ENCODE measurements around the gene PCNT.

PCNT gene

GRCh38 chr21:46423546-46424038 lies 99.6 kb downstream of the PCNT start:
- Histone ChIP-seq H3K36me3 (ENCODE audit: control insufficient read depth in 2 of 2, insufficient read depth in 2 of 2, low read length in 2 of 2) (peaks cover 20 to 26% of the 10 kb centered on the region in 2 donors), H3K27ac (ENCODE audit: low read depth in 2 of 2, low read length in 2 of 2) (no peak overlapping the region), H3K4me1 (ENCODE audit: control insufficient read depth in 2 of 2, insufficient read depth in 2 of 2, low read length in 2 of 2) (peaks cover 0 to 2% of the 10 kb centered on the region in 2 donors)

GRCh38 chr21:46424039-46424591 lies 100.2 kb downstream of the PCNT start:
- Histone ChIP-seq H3K9ac (ENCODE audit: low read depth in 1 of 2, low read length in 2 of 2) (no peak overlapping the region), H3K9me3 (ENCODE audit: control insufficient read depth in 2 of 2, low read length in 2 of 2) (no peaks in the 10 kb centered on the region), H3K4me3 (ENCODE audit: low read length in 2 of 2) (no peak overlapping the region), H3K36me3 (ENCODE audit: control insufficient read depth in 2 of 2, insufficient read depth in 2 of 2, low read length in 2 of 2) (peaks cover 21 to 26% of the 10 kb centered on the region in 2 donors), H3K27ac (ENCODE audit: low read depth in 2 of 2, low read length in 2 of 2) (no peak overlapping the region), H3K27me3 (ENCODE audit: control insufficient read depth in 2 of 2, insufficient read depth in 2 of 2, low read length in 2 of 2) (no peaks in the 10 kb centered on the region), H3K4me1 (ENCODE audit: control insufficient read depth in 2 of 2, insufficient read depth in 2 of 2, low read length in 2 of 2) (peaks cover 0 to 2% of the 10 kb centered on the region in 2 donors)

More at GRCh38 chr21:46423546-46424038, 99.6 kb downstream of the PCNT start:
- Histone ChIP-seq H3K27me3 (ENCODE audit: control insufficient read depth in 2 of 2, insufficient read depth in 2 of 2, low read length in 2 of 2) (no peaks in the 10 kb centered on the region), H3K9me3 (ENCODE audit: control insufficient read depth in 2 of 2, low read length in 2 of 2) (no peaks in the 10 kb centered on the region), H3K9ac (ENCODE audit: low read depth in 1 of 2, low read length in 2 of 2) (no peak overlapping the region), H3K4me3 (ENCODE audit: low read length in 2 of 2) (no peak overlapping the region)

- H3K9me3 ChIP-seq (ENCODE audit: control insufficient read depth in 2 of 2, low read length in 2 of 2): no peaks in the 10 kb centered on the region
- H3K36me3 ChIP-seq (ENCODE audit: control insufficient read depth in 2 of 2, insufficient read depth in 2 of 2, low read length in 2 of 2): peaks cover 22 to 23% of the 10 kb centered on the region in 2 donors
- peak overlapping the region in 1 of 2 donors; percentile 1 for H3K27ac ChIP-seq (ENCODE audit: low read depth in 2 of 2, low read length in 2 of 2)
- H3K27me3 ChIP-seq (ENCODE audit: control insufficient read depth in 2 of 2, insufficient read depth in 2 of 2, low read length in 2 of 2): no peaks in the 10 kb centered on the region
- H3K4me1 ChIP-seq (ENCODE audit: control insufficient read depth in 2 of 2, insufficient read depth in 2 of 2, low read length in 2 of 2): peaks cover 0 to 2% of the 10 kb centered on the region in 2 donors
- H3K4me3 ChIP-seq (ENCODE audit: low read length in 2 of 2): no peak overlapping the region
- H3K9ac ChIP-seq (ENCODE audit: low read depth in 1 of 2, low read length in 2 of 2): no peak overlapping the region
Measured at GRCh38 chr21:46424621-46425020, 100.7 kb downstream of the PCNT start.

GRCh38 chr21:46425041-46425440 lies 101.1 kb downstream of the PCNT start:
- Histone ChIP-seq H3K27me3 (ENCODE audit: control insufficient read depth in 2 of 2, insufficient read depth in 2 of 2, low read length in 2 of 2) (no peaks in the 10 kb centered on the region), H3K4me3 (ENCODE audit: low read length in 2 of 2) (no peak overlapping the region), H3K4me1 (ENCODE audit: control insufficient read depth in 2 of 2, insufficient read depth in 2 of 2, low read length in 2 of 2) (peaks cover 0 to 2% of the 10 kb centered on the region in 2 donors), H3K27ac (ENCODE audit: low read depth in 2 of 2, low read length in 2 of 2) (peak overlapping the region in 1 of 2 donors; percentile 1), H3K9ac (ENCODE audit: low read depth in 1 of 2, low read length in 2 of 2) (no peak overlapping the region), H3K9me3 (ENCODE audit: control insufficient read depth in 2 of 2, low read length in 2 of 2) (no peaks in the 10 kb centered on the region), H3K36me3 (ENCODE audit: control insufficient read depth in 2 of 2, insufficient read depth in 2 of 2, low read length in 2 of 2) (peaks cover 24 to 25% of the 10 kb centered on the region in 2 donors)

- Histone ChIP-seq H3K9ac (ENCODE audit: low read depth in 1 of 2, low read length in 2 of 2) (no peak overlapping the region), H3K9me3 (ENCODE audit: control insufficient read depth in 2 of 2, low read length in 2 of 2) (no peaks in the 10 kb centered on the region), H3K4me1 (ENCODE audit: control insufficient read depth in 2 of 2, insufficient read depth in 2 of 2, low read length in 2 of 2) (peaks cover 0 to 2% of the 10 kb centered on the region in 2 donors), H3K4me3 (ENCODE audit: low read length in 2 of 2) (no peak overlapping the region), H3K27ac (ENCODE audit: low read depth in 2 of 2, low read length in 2 of 2) (no peak overlapping the region), H3K36me3 (ENCODE audit: control insufficient read depth in 2 of 2, insufficient read depth in 2 of 2, low read length in 2 of 2) (peaks cover 26 to 28% of the 10 kb centered on the region in 2 donors), H3K27me3 (ENCODE audit: control insufficient read depth in 2 of 2, insufficient read depth in 2 of 2, low read length in 2 of 2) (no peaks in the 10 kb centered on the region)
Measured at GRCh38 chr21:46425571-46425970, 101.6 kb downstream of the PCNT start.

GRCh38 chr21:46426313-46427046 lies 102.5 kb downstream of the PCNT start:
- H3K27me3 ChIP-seq (ENCODE audit: control insufficient read depth in 2 of 2, insufficient read depth in 2 of 2, low read length in 2 of 2): no peaks in the 10 kb centered on the region
- no peak overlapping the region for H3K9ac ChIP-seq (ENCODE audit: low read depth in 1 of 2, low read length in 2 of 2)
- no peaks in the 10 kb centered on the region for H3K9me3 ChIP-seq (ENCODE audit: control insufficient read depth in 2 of 2, low read length in 2 of 2)
- H3K4me1 ChIP-seq (ENCODE audit: control insufficient read depth in 2 of 2, insufficient read depth in 2 of 2, low read length in 2 of 2): peaks cover 0 to 2% of the 10 kb centered on the region in 2 donors
- no peak overlapping the region for H3K27ac ChIP-seq (ENCODE audit: low read depth in 2 of 2, low read length in 2 of 2)
- peaks cover 25 to 30% of the 10 kb centered on the region in 2 donors for H3K36me3 ChIP-seq (ENCODE audit: control insufficient read depth in 2 of 2, insufficient read depth in 2 of 2, low read length in 2 of 2)
- no peak overlapping the region for H3K4me3 ChIP-seq (ENCODE audit: low read length in 2 of 2)

- Histone ChIP-seq H3K4me3 (ENCODE audit: low read length in 2 of 2) (no peak overlapping the region), H3K36me3 (ENCODE audit: control insufficient read depth in 2 of 2, insufficient read depth in 2 of 2, low read length in 2 of 2) (peaks cover 32 to 37% of the 10 kb centered on the region in 2 donors), H3K4me1 (ENCODE audit: control insufficient read depth in 2 of 2, insufficient read depth in 2 of 2, low read length in 2 of 2) (peaks cover 0 to 2% of the 10 kb centered on the region in 2 donors), H3K9ac (ENCODE audit: low read depth in 1 of 2, low read length in 2 of 2) (no peak overlapping the region), H3K27ac (ENCODE audit: low read depth in 2 of 2, low read length in 2 of 2) (no peak overlapping the region), H3K9me3 (ENCODE audit: control insufficient read depth in 2 of 2, low read length in 2 of 2) (no peaks in the 10 kb centered on the region), H3K27me3 (ENCODE audit: control insufficient read depth in 2 of 2, insufficient read depth in 2 of 2, low read length in 2 of 2) (no peaks in the 10 kb centered on the region)
Measured at GRCh38 chr21:46427516-46427915, 103.6 kb downstream of the PCNT start.

- Histone ChIP-seq H3K9ac (ENCODE audit: low read depth in 1 of 2, low read length in 2 of 2) (no peak overlapping the region), H3K4me1 (ENCODE audit: control insufficient read depth in 2 of 2, insufficient read depth in 2 of 2, low read length in 2 of 2) (peaks cover 0 to 2% of the 10 kb centered on the region in 2 donors), H3K27ac (ENCODE audit: low read depth in 2 of 2, low read length in 2 of 2) (no peak overlapping the region), H3K27me3 (ENCODE audit: control insufficient read depth in 2 of 2, insufficient read depth in 2 of 2, low read length in 2 of 2) (no peaks in the 10 kb centered on the region), H3K4me3 (ENCODE audit: low read length in 2 of 2) (no peak overlapping the region), H3K36me3 (ENCODE audit: control insufficient read depth in 2 of 2, insufficient read depth in 2 of 2, low read length in 2 of 2) (peaks cover 32 to 35% of the 10 kb centered on the region in 2 donors), H3K9me3 (ENCODE audit: control insufficient read depth in 2 of 2, low read length in 2 of 2) (no peaks in the 10 kb centered on the region)
Measured at GRCh38 chr21:46428286-46428685, 104.3 kb downstream of the PCNT start.

- Histone ChIP-seq H3K9ac (ENCODE audit: low read depth in 1 of 2, low read length in 2 of 2) (no peak overlapping the region), H3K4me3 (ENCODE audit: low read length in 2 of 2) (no peak overlapping the region), H3K27ac (ENCODE audit: low read depth in 2 of 2, low read length in 2 of 2) (no peak overlapping the region), H3K27me3 (ENCODE audit: control insufficient read depth in 2 of 2, insufficient read depth in 2 of 2, low read length in 2 of 2) (no peaks in the 10 kb centered on the region), H3K36me3 (ENCODE audit: control insufficient read depth in 2 of 2, insufficient read depth in 2 of 2, low read length in 2 of 2) (peaks cover 32 to 36% of the 10 kb centered on the region in 2 donors), H3K4me1 (ENCODE audit: control insufficient read depth in 2 of 2, insufficient read depth in 2 of 2, low read length in 2 of 2) (peaks cover 0 to under 1% of the 10 kb centered on the region in 2 donors), H3K9me3 (ENCODE audit: control insufficient read depth in 2 of 2, low read length in 2 of 2) (no peaks in the 10 kb centered on the region)
Measured at GRCh38 chr21:46428987-46429710, 105.2 kb downstream of the PCNT start.

All from mucosa of rectum (tissue), 2 donors.